HFFc6 (cell line): ENCODE measurements around the gene CPNE7. TPM values are rescaled to one million over a fixed set of nuclear protein-coding genes. Genes with fewer than 3 reads are reported as not detected.

Experiments
- DNase-seq: peaks from one replicate; pipeline ENCODE4 v3.0.0-alpha.2; 2018
- H3K27ac Mint-ChIP-seq: 2 replicates; pipeline ENCODE4 v1.8.0; 2020; ENCODE audit warnings: mild to moderate bottlenecking, mixed read lengths
- H3K27me3 Mint-ChIP-seq: 2 replicates; pipeline ENCODE4 v1.8.0; 2021; ENCODE audit warnings: mild to moderate bottlenecking, moderate library complexity, mixed read lengths; ENCODE audit not compliant: insufficient read depth
- H3K36me3 Mint-ChIP-seq: 2 replicates; pipeline ENCODE4 v1.8.0; 2021; ENCODE audit warnings: low read depth, mixed read lengths
- H3K4me1 Mint-ChIP-seq: 2 replicates; pipeline ENCODE4 v1.8.0; 2020; ENCODE audit warnings: low read depth, mixed read lengths
- H3K4me3 Mint-ChIP-seq: 2 replicates; pipeline ENCODE4 v1.8.0; 2020; ENCODE audit warnings: mild to moderate bottlenecking, moderate library complexity, mixed read lengths
- H3K9me3 Mint-ChIP-seq: 2 replicates; pipeline ENCODE4 v1.8.0; 2020; ENCODE audit warnings: mild to moderate bottlenecking, mixed read lengths
- CTCF ChIP-seq: fragments of 200-600 bp; sonication (generic); IDR thresholded peaks from 2 replicates; pipeline ENCODE4 v1.5.0; 2021; ENCODE audit warnings: antibody characterized with exemption, mild to moderate bottlenecking
- total RNA-seq, 6 experiments: library from RNA; stranded (reverse); fragmentation: NEBNext Ultra II Directional; extraction: Animal tissue kit (Norgen Biotek cat#: 25700); gene quantifications; 2 replicates in 1 of 6; 3 replicates in 5 of 6; pipeline ENCODE4 v1.2.3, GENCODE V29; 2021

The CPNE7 gene
- total RNA-seq, 6 experiments from 2014 or later: 17.6 to 22.2 (median 19.3) TPM

- no peak overlapping the region for H3K27ac Mint-ChIP-seq
- DNase-seq: no peak
- H3K4me3 Mint-ChIP-seq: no peak overlapping the region
- no peaks in the 10 kb centered on the region for H3K27me3 Mint-ChIP-seq
- no peak for TF ChIP-seq CTCF
- peaks cover 8% of the 10 kb centered on the region for H3K4me1 Mint-ChIP-seq
- no peaks in the 10 kb centered on the region for H3K9me3 Mint-ChIP-seq
- H3K36me3 Mint-ChIP-seq: no peaks in the 10 kb centered on the region; the same call in 1 of the 2 replicates
Observed at GRCh38 chr16:89596957-89597649, 21.5 kb downstream of the CPNE7 start.

GRCh38 chr16:89598199-89598598, 22.6 kb downstream of the CPNE7 start:
- DNase-seq: peak; percentile 50
- no peaks in the 10 kb centered on the region for H3K27me3 Mint-ChIP-seq
- no peak overlapping the region for H3K27ac Mint-ChIP-seq
- H3K4me1 Mint-ChIP-seq: peaks cover 19% of the 10 kb centered on the region
- no peaks in the 10 kb centered on the region for H3K9me3 Mint-ChIP-seq
- no peaks in the 10 kb centered on the region; the same call in 1 of the 2 replicates for H3K36me3 Mint-ChIP-seq
- H3K4me3 Mint-ChIP-seq: no peak overlapping the region
- TF ChIP-seq CTCF: no peak

GRCh38 chr16:89599451-89599858, 23.9 kb downstream of the CPNE7 start:
- Mint-ChIP-seq H3K36me3 (no peaks in the 10 kb centered on the region; the same call in 1 of the 2 replicates), H3K4me1 (peaks cover 20% of the 10 kb centered on the region), H3K27ac (no peak overlapping the region), H3K9me3 (no peaks in the 10 kb centered on the region), H3K27me3 (no peaks in the 10 kb centered on the region), H3K4me3 (no peak overlapping the region)
- TF ChIP-seq CTCF: peak; percentile 63
- no peak for DNase-seq

GRCh38 chr16:89599902-89600301, 24.3 kb downstream of the CPNE7 start:
- H3K27ac Mint-ChIP-seq: no peak overlapping the region

GRCh38 chr16:89600427-89600826, 24.9 kb downstream of the CPNE7 start:
- DNase-seq: no peak
- Mint-ChIP-seq H3K9me3 (no peaks in the 10 kb centered on the region), H3K4me1 (peaks cover 20% of the 10 kb centered on the region), H3K27me3 (no peaks in the 10 kb centered on the region), H3K4me3 (no peak overlapping the region), H3K27ac (no peak overlapping the region), H3K36me3 (no peaks in the 10 kb centered on the region; the same call in 1 of the 2 replicates)
- no peak for TF ChIP-seq CTCF

More at GRCh38 chr16:89599902-89600301, 24.3 kb downstream of the CPNE7 start:
- H3K4me3 Mint-ChIP-seq: no peak overlapping the region
- H3K9me3 Mint-ChIP-seq: no peaks in the 10 kb centered on the region
- DNase-seq: no peak
- H3K36me3 Mint-ChIP-seq: no peaks in the 10 kb centered on the region; the same call in 1 of the 2 replicates
- H3K4me1 Mint-ChIP-seq: peaks cover 20% of the 10 kb centered on the region
- no peak for TF ChIP-seq CTCF
- H3K27me3 Mint-ChIP-seq: no peaks in the 10 kb centered on the region
